Neuron (in vitro differentiated cells): Measurements from ENCODE around the gene ESR1.
"Not testable (repeated sequence)": the region's sequence is repeated elsewhere in the genome, so short reads cannot be mapped to it uniquely, and the experiment has no call there.

Source experiments
- H2AFZ ChIP-seq: one replicate; pipeline ENCODE4 v1.6.1; 2013; ENCODE audit warnings: low read depth, mild to moderate bottlenecking, inconsistent platforms, low read length, moderate library complexity
- H3K27me3 ChIP-seq: one replicate; pipeline ENCODE4 v1.6.1; 2013; ENCODE audit warnings: low read length; ENCODE audit not compliant: insufficient read depth
- H3K36me3 ChIP-seq: one replicate; pipeline ENCODE4 v1.6.1; 2013; ENCODE audit warnings: low read length; ENCODE audit not compliant: insufficient read depth
- H3K4me1 ChIP-seq: one replicate; pipeline ENCODE4 v1.6.1; 2013; ENCODE audit warnings: low read length; ENCODE audit not compliant: insufficient read depth
- H3K4me3 ChIP-seq: 2 replicates; pipeline ENCODE4 v1.5.1; 2013; ENCODE audit warnings: mild to moderate bottlenecking, low read length, moderate library complexity
- H3K9me3 ChIP-seq: one replicate; pipeline ENCODE4 v1.6.1; 2013; ENCODE audit warnings: low read length

Gene ESR1

GRCh38 chr6:152062476-152062875, 255.0 kb downstream of the ESR1 start:
- Histone ChIP-seq H3K9me3 (no peaks in the 10 kb centered on the region), H3K4me1 (no peaks in the 10 kb centered on the region), H2AFZ (no peak overlapping the region), H3K4me3 (no peak overlapping the region), H3K36me3 (no peaks in the 10 kb centered on the region), H3K27me3 (no peaks in the 10 kb centered on the region)

GRCh38 chr6:152063170-152063921, 255.9 kb downstream of the ESR1 start:
- no peaks in the 10 kb centered on the region for H3K27me3 ChIP-seq
- no peaks in the 10 kb centered on the region for H3K9me3 ChIP-seq
- H3K4me3 ChIP-seq = no peak overlapping the region
- H3K36me3 ChIP-seq = no peaks in the 10 kb centered on the region
- no peaks in the 10 kb centered on the region for H3K4me1 ChIP-seq
- no peak overlapping the region for H2AFZ ChIP-seq

DNA sequence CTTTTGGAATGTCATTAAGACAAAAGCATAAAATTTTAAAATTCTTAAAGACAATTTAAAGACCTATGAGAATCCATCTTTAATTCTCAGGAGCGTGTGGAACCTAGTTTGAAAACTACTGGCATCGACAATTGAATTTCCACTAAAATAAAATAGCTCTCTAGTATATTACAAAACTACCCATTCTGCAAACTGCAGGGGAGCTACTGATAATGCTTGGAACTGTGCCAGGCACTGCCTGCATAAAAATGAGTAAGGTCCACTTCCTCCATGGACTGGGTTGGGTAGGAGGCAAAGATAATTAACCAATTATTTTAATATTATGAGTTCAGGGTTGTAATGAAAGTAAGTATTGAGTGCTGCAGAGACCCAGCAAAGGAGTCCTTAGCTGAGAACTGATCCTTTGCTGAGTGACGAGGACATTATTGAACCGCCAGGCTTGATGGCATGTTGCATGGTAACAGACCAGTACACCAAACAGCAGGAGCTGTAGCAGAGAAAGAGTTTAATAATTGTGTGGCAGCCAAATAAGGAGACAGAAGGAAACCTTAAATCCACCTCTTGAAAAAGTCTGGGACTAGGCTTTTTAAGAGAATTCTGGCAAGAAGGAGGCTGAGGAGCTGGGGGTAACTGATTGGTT, 261.3 kb downstream of the ESR1 start:
- H3K27me3 ChIP-seq = no peaks in the 10 kb centered on the region

DNA sequence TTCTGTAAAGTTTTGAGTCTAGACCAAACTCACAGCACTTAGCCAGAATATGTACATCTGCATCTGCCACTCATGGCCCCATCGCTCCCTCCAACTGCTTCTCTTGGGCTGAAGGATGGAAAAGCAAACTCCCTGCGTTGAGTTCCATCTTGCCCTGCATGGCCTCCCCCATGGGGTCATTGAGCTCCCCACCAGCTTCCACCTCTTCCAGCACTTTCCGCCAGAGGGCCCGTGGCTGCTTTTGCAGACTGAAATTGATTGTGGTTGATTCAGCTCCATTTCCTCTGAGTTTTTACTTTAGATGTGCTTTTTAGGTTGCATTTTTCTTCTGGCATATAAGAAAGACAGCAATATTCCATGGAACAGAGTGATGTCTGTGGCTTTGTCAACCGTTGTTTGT, 263.1 kb downstream of the ESR1 start:
- Histone ChIP-seq H2AFZ (no peak overlapping the region), H3K4me3 (no peak overlapping the region), H3K36me3 (no peaks in the 10 kb centered on the region), H3K4me1 (no peaks in the 10 kb centered on the region), H3K27me3 (no peaks in the 10 kb centered on the region), H3K9me3 (no peaks in the 10 kb centered on the region)

More for the DNA sequence above, 261.3 kb downstream of the ESR1 start:
- Histone ChIP-seq H3K36me3 (no peaks in the 10 kb centered on the region), H3K4me1 (no peaks in the 10 kb centered on the region), H2AFZ (no peak overlapping the region), H3K4me3 (no peak overlapping the region), H3K9me3 (no peaks in the 10 kb centered on the region)

GRCh38 chr6:152071318-152071717, 263.8 kb downstream of the ESR1 start:
- Histone ChIP-seq H3K4me3 (no peak overlapping the region), H3K9me3 (no peaks in the 10 kb centered on the region), H3K27me3 (no peaks in the 10 kb centered on the region), H2AFZ (no peak overlapping the region), H3K36me3 (no peaks in the 10 kb centered on the region), H3K4me1 (no peaks in the 10 kb centered on the region)

GRCh38 chr6:152071843-152072242, 264.4 kb downstream of the ESR1 start:
- no peaks in the 10 kb centered on the region for H3K9me3 ChIP-seq
- H3K36me3 ChIP-seq = no peaks in the 10 kb centered on the region
- H2AFZ ChIP-seq = no peak overlapping the region
- H3K4me1 ChIP-seq = no peaks in the 10 kb centered on the region
- H3K4me3 ChIP-seq = no peak overlapping the region
- H3K27me3 ChIP-seq = no peaks in the 10 kb centered on the region

GRCh38 chr6:152076242-152076641, 268.8 kb downstream of the ESR1 start:
- not testable (repeated sequence) for H3K4me1 ChIP-seq, H3K27me3 ChIP-seq, H3K9me3 ChIP-seq, H3K4me3 ChIP-seq, H2AFZ ChIP-seq, H3K36me3 ChIP-seq

DNA sequence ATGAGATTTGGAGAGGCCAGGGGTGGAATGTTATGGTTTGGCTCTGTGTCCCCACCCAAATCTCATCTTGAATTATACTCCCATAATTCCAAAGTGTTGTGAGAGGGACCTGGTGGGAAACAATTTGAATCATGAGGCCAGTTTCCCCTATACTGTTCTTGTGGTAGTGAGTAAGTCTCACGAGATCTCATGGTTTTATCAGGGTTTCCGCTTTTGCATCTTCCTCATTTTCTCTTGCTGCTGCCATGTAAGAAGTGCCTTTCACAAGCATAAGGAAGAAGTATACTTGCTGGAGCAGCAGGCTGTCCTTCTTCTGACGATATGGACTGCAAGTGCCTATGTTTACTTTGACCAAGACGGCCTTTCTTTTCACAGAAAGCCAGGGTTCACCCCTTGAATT, 270.5 kb downstream of the ESR1 start:
- H3K9me3 ChIP-seq = no peaks in the 10 kb centered on the region
- no peak overlapping the region for H3K4me3 ChIP-seq
- H3K27me3 ChIP-seq = no peaks in the 10 kb centered on the region
- no peaks in the 10 kb centered on the region for H3K36me3 ChIP-seq
- H3K4me1 ChIP-seq = no peaks in the 10 kb centered on the region
- no peak overlapping the region for H2AFZ ChIP-seq

DNA sequence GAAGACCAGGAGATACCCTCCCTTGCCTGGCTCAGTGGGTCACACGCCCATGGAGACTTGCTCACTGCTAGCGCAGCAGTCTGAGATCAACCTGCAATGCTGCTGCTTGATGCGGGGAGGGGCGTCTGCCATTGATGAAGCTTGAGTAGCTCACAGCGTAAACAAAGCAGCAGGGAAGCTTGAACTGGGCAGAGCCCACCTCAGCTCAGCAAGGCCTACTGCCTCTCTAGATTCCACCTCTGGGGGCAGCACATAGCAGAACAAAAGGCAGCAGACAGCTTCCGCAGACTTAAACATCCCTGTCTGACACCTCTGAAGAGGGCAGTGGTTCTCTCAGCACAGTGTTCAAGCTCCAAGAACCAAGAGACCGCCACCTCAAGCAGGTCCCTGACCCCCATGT, 271.3 kb downstream of the ESR1 start:
- Histone ChIP-seq H2AFZ (no peak overlapping the region), H3K9me3 (no peaks in the 10 kb centered on the region), H3K36me3 (no peaks in the 10 kb centered on the region), H3K4me1 (no peaks in the 10 kb centered on the region), H3K4me3 (no peak overlapping the region), H3K27me3 (no peaks in the 10 kb centered on the region)

DNA sequence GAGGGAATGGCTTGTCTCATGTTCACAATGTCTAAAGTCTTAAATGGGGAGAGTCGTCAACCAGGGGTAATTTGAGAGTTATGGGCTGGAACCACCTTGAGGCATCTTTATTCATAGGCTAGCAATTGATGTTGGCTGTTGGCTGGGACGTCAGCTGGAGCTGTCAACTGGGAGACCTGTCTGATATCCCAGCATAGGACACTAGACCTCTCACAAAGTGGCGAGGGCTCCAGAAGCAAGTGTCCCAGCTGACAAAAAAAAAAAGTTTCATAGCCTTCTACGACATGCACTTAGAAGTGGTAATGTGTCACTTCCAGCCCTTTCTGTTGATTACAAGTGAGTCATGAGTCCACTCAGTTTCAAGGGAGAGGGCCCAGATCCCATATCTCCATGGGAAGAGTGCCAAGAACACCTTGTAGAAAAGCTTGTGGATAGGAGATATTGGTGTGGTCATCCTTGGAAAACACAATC, 278.0 kb downstream of the ESR1 start:
- no peaks in the 10 kb centered on the region for H3K36me3 ChIP-seq
- no peak overlapping the region for H3K4me3 ChIP-seq
- H3K27me3 ChIP-seq = no peaks in the 10 kb centered on the region
- no peak overlapping the region for H2AFZ ChIP-seq
- no peaks in the 10 kb centered on the region for H3K4me1 ChIP-seq
- no peaks in the 10 kb centered on the region for H3K9me3 ChIP-seq

- H3K9me3 ChIP-seq = no peaks in the 10 kb centered on the region
- H3K4me1 ChIP-seq = no peaks in the 10 kb centered on the region
- no peak overlapping the region for H2AFZ ChIP-seq
- H3K4me3 ChIP-seq = no peak overlapping the region
- no peaks in the 10 kb centered on the region for H3K36me3 ChIP-seq
- H3K27me3 ChIP-seq = no peaks in the 10 kb centered on the region
Observed at GRCh38 chr6:152086223-152086873, 278.9 kb downstream of the ESR1 start.

GRCh38 chr6:152087096-152087495, 279.6 kb downstream of the ESR1 start:
- Histone ChIP-seq H3K27me3 (no peaks in the 10 kb centered on the region), H3K36me3 (no peaks in the 10 kb centered on the region), H2AFZ (no peak overlapping the region), H3K4me3 (no peak overlapping the region), H3K9me3 (no peaks in the 10 kb centered on the region), H3K4me1 (no peaks in the 10 kb centered on the region)

GRCh38 chr6:152087701-152088100, 280.2 kb downstream of the ESR1 start:
- Histone ChIP-seq H3K9me3 (no peaks in the 10 kb centered on the region), H3K27me3 (no peaks in the 10 kb centered on the region), H2AFZ (no peak overlapping the region), H3K4me3 (no peak overlapping the region), H3K4me1 (no peaks in the 10 kb centered on the region), H3K36me3 (no peaks in the 10 kb centered on the region)
